HepG2 (cell line): ENCODE data around the gene C1orf159. TPM values are rescaled to one million over a fixed set of nuclear protein-coding genes. Genes with fewer than 3 reads are reported as not detected.

Experiments
- ATAD3A ChIP-seq: sonication (generic); formaldehyde crosslinking; IDR thresholded peaks from 2 replicates; pipeline ENCODE4 v1.4.0; 2020; ENCODE audit warnings: missing genetic modification reagents
- CEBPB ChIP-seq: IDR thresholded peaks from 2 replicates; pipeline ENCODE4 v1.6.1; 2011; ENCODE audit warnings: low read depth, low read length, improper control_type of control experiment, borderline replicate concordance
- HDAC2 ChIP-seq: sonication (generic); formaldehyde crosslinking; IDR thresholded peaks from 2 replicates; pipeline ENCODE4 v1.4.0; 2020; ENCODE audit warnings: missing genetic modification reagents
- HMGA1 ChIP-seq: sonication (generic); formaldehyde crosslinking; conservative IDR thresholded peaks from 2 replicates; pipeline ENCODE4 v1.4.0; 2020; ENCODE audit warnings: missing genetic modification reagents
- HNRNPK ChIP-seq: fragments of 200-400 bp; formaldehyde crosslinking; IDR thresholded peaks from 2 replicates; pipeline ENCODE4 v1.6.1; 2018; ENCODE audit warnings: low read length, low read depth, moderate library complexity, mild to moderate bottlenecking; ENCODE audit not compliant: poor library complexity, severe bottlenecking
- PPARG ChIP-seq: conservative IDR thresholded peaks from 2 replicates; pipeline ENCODE4 v1.6.1; 2016; ENCODE audit warnings: missing biosample characterization, missing genetic modification reagents
- TOPORS ChIP-seq: sonication (generic); formaldehyde crosslinking; IDR thresholded peaks from 2 replicates; pipeline ENCODE4 v1.8.0; 2023; ENCODE audit warnings: mild to moderate bottlenecking, missing genetic modification reagents
- ZNF354B ChIP-seq: sonication (generic); formaldehyde crosslinking; IDR thresholded peaks from 2 replicates; pipeline ENCODE4 v1.8.0; 2022; ENCODE audit warnings: mild to moderate bottlenecking, missing genetic modification reagents
- ZNF605 ChIP-seq: sonication (generic); formaldehyde crosslinking; IDR thresholded peaks from 2 replicates; pipeline ENCODE4 v1.8.0; 2022; ENCODE audit warnings: mild to moderate bottlenecking, missing genetic modification reagents
- ZNF670 ChIP-seq: sonication (generic); formaldehyde crosslinking; IDR thresholded peaks from 2 replicates; pipeline ENCODE4 v1.8.0; 2022; ENCODE audit warnings: mild to moderate bottlenecking, missing genetic modification reagents, borderline replicate concordance
- polyA plus RNA-seq, 8 experiments: library from polyadenylated mRNA; depleted of rRNA in 3 of 8; stranded (reverse) in 7 of 8; unstranded in 1 of 8; fragments of >200 nt; fragmentation: Illumina TruSeq in 4 of 8; extraction: Trizol in 4 of 8; gene quantifications; 2 replicates each; pipeline versions ENCODE4 v1.2.1 to v1.2.3, GENCODE V29; 2011 to 2016; ENCODE audit warnings: low read depth in 4 of 8, missing spikeins in 1 of 8, mixed read lengths in 1 of 8; ENCODE audit not compliant: insufficient read depth in 1 of 8
- total RNA-seq, 5 experiments: library from RNA; depleted of rRNA; stranded (reverse); fragments of >200 nt; fragmentation: Illumina TruSeq; extraction: Trizol; gene quantifications; 2 replicates each; pipeline ENCODE4 v1.2.3, GENCODE V29; 2016; ENCODE audit warnings: low read depth in 1 of 5
- TF ChIP-seq, protein P1 (sequence below): sonication (generic); formaldehyde crosslinking; conservative IDR thresholded peaks from 2 replicates; pipeline ENCODE4 v1.8.0; 2022; ENCODE audit warnings: missing genetic modification reagents
- TF ChIP-seq, protein P2 (sequence below): sonication (generic); formaldehyde crosslinking; IDR thresholded peaks from 2 replicates; pipeline ENCODE4 v1.8.0; 2022; ENCODE audit warnings: mild to moderate bottlenecking, missing genetic modification reagents; ENCODE audit not compliant: insufficient replicate concordance
- TF ChIP-seq, protein P3 (sequence below): sonication (generic); formaldehyde crosslinking; IDR thresholded peaks from 2 replicates; pipeline ENCODE4 v1.5.1; 2020; ENCODE audit warnings: missing genetic modification reagents, mild to moderate bottlenecking, borderline replicate concordance
- TF ChIP-seq, protein P4 (sequence below): sonication (generic); formaldehyde crosslinking; IDR thresholded peaks from 2 replicates; pipeline ENCODE4 v1.4.0; 2020; ENCODE audit warnings: mild to moderate bottlenecking, low read depth, missing genetic modification reagents
- TF ChIP-seq, protein P5 (sequence below): IDR thresholded peaks from 2 replicates; pipeline ENCODE4 v1.6.1; 2012; ENCODE audit warnings: low read depth, low read length, improper control_type of control experiment
- TF ChIP-seq, protein P6 (sequence below): sonication (generic); formaldehyde crosslinking; conservative IDR thresholded peaks from 2 replicates; pipeline ENCODE4 v1.4.0; 2020; ENCODE audit warnings: mild to moderate bottlenecking, missing genetic modification reagents, moderate library complexity

The C1orf159 gene
- total and polyA plus RNA-seq, 2 of the 13 experiments (the other 11 are each of a cell fraction or from before 2014, with no cell fraction given), result 3.8 to 6.7 TPM

DNA sequence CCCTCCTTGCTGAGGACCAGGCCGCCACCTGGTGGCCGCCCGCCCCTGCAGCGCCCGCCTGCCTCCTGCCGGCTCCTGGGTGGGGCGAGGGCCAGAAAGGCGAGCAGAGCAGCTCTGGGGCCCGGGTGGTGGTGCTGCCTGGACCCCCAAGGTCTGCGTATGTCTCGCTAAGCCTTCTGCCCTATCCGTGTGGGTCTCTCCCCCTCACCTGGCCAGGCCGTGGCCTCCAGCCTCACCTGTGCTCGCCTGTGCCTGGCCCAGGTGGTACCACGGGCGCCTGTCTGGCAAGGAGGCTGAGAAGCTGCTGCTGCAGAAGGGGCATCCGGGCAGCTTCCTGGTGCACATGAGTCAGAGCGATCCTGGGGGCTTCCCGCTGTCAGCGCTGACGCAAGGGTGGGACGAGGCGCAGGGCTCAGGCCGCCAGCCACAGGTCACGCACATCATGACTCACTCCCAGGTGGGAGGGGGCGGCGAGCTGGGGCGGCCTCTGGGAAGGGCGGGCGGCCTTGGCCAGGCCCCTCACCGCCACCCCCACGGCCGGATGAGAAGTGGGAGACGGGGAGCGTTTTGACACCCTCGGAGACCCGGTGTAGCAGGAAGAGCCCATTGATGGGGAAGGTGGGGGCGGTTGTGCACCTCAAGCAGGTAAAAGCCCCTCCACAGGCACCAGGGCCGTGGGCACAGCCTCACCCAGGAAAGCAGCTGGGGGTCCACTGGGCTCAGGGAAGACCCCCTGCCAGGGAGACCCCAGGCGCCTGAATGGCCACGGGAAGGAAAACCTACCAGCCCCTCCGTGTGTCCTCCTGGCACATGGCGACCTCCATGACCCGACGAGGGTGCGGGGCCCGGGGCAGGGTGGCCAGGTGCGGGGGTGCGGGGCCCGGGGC is 51.7 kb downstream of the C1orf159 start (continued):
- TF ChIP-seq, protein P1, sequence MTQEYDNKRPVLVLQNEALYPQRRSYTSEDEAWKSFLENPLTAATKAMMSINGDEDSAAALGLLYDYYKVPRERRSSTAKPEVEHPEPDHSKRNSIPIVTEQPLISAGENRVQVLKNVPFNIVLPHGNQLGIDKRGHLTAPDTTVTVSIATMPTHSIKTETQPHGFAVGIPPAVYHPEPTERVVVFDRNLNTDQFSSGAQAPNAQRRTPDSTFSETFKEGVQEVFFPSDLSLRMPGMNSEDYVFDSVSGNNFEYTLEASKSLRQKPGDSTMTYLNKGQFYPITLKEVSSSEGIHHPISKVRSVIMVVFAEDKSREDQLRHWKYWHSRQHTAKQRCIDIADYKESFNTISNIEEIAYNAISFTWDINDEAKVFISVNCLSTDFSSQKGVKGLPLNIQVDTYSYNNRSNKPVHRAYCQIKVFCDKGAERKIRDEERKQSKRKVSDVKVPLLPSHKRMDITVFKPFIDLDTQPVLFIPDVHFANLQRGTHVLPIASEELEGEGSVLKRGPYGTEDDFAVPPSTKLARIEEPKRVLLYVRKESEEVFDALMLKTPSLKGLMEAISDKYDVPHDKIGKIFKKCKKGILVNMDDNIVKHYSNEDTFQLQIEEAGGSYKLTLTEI (CRISPR knock-in tag), result no peak
- TF ChIP-seq CEBPB (peak; percentile 74; the same call in 1 of the 2 replicates), HDAC2 (peak; percentile 62; the same call in 1 of the 2 replicates), ATAD3A (CRISPR knock-in tag) (no peak), TOPORS (CRISPR knock-in tag) (no peak), ZNF354B (CRISPR knock-in tag) (0 out of 2 replicates have a peak, but pooled peaks have one; percentile 62), ZNF605 (peak; percentile 76), PPARG (CRISPR knock-in tag) (no peak), ZNF670 (CRISPR knock-in tag) (peak; percentile 83), HNRNPK (peak; percentile 50), HMGA1 (CRISPR knock-in tag) (no peak)
- TF ChIP-seq, protein P2, sequence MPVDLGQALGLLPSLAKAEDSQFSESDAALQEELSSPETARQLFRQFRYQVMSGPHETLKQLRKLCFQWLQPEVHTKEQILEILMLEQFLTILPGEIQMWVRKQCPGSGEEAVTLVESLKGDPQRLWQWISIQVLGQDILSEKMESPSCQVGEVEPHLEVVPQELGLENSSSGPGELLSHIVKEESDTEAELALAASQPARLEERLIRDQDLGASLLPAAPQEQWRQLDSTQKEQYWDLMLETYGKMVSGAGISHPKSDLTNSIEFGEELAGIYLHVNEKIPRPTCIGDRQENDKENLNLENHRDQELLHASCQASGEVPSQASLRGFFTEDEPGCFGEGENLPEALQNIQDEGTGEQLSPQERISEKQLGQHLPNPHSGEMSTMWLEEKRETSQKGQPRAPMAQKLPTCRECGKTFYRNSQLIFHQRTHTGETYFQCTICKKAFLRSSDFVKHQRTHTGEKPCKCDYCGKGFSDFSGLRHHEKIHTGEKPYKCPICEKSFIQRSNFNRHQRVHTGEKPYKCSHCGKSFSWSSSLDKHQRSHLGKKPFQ (CRISPR knock-in tag), result no peak
- TF ChIP-seq, protein P3, sequence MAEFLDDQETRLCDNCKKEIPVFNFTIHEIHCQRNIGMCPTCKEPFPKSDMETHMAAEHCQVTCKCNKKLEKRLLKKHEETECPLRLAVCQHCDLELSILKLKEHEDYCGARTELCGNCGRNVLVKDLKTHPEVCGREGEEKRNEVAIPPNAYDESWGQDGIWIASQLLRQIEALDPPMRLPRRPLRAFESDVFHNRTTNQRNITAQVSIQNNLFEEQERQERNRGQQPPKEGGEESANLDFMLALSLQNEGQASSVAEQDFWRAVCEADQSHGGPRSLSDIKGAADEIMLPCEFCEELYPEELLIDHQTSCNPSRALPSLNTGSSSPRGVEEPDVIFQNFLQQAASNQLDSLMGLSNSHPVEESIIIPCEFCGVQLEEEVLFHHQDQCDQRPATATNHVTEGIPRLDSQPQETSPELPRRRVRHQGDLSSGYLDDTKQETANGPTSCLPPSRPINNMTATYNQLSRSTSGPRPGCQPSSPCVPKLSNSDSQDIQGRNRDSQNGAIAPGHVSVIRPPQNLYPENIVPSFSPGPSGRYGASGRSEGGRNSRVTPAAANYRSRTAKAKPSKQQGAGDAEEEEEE (CRISPR knock-in tag), result no peak
- TF ChIP-seq, protein P4, sequence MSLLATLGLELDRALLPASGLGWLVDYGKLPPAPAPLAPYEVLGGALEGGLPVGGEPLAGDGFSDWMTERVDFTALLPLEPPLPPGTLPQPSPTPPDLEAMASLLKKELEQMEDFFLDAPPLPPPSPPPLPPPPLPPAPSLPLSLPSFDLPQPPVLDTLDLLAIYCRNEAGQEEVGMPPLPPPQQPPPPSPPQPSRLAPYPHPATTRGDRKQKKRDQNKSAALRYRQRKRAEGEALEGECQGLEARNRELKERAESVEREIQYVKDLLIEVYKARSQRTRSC (CRISPR knock-in tag), result no peak
- TF ChIP-seq, protein P5, sequence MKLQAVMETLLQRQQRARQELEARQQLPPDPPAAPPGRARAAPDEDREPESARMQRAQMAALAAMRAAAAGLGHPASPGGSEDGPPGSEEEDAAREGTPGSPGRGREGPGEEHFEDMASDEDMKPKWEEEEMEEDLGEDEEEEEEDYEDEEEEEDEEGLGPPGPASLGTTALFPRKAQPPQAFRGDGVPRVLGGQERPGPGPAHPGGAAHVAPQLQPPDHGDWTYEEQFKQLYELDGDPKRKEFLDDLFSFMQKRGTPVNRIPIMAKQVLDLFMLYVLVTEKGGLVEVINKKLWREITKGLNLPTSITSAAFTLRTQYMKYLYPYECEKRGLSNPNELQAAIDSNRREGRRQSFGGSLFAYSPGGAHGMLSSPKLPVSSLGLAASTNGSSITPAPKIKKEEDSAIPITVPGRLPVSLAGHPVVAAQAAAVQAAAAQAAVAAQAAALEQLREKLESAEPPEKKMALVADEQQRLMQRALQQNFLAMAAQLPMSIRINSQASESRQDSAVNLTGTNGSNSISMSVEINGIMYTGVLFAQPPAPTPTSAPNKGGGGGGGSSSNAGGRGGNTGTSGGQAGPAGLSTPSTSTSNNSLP, result no peak
- TF ChIP-seq, protein P6, sequence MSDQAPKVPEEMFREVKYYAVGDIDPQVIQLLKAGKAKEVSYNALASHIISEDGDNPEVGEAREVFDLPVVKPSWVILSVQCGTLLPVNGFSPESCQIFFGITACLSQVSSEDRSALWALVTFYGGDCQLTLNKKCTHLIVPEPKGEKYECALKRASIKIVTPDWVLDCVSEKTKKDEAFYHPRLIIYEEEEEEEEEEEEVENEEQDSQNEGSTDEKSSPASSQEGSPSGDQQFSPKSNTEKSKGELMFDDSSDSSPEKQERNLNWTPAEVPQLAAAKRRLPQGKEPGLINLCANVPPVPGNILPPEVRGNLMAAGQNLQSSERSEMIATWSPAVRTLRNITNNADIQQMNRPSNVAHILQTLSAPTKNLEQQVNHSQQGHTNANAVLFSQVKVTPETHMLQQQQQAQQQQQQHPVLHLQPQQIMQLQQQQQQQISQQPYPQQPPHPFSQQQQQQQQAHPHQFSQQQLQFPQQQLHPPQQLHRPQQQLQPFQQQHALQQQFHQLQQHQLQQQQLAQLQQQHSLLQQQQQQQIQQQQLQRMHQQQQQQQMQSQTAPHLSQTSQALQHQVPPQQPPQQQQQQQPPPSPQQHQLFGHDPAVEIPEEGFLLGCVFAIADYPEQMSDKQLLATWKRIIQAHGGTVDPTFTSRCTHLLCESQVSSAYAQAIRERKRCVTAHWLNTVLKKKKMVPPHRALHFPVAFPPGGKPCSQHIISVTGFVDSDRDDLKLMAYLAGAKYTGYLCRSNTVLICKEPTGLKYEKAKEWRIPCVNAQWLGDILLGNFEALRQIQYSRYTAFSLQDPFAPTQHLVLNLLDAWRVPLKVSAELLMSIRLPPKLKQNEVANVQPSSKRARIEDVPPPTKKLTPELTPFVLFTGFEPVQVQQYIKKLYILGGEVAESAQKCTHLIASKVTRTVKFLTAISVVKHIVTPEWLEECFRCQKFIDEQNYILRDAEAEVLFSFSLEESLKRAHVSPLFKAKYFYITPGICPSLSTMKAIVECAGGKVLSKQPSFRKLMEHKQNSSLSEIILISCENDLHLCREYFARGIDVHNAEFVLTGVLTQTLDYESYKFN, result peak; percentile 78
